GM12878 (cell line): ENCODE measurements around the gene PTPN5. TPM values are rescaled to one million over a fixed set of nuclear protein-coding genes. Genes with fewer than 3 reads are reported as not detected.

ENCODE experiments used
- BACH1 ChIP-seq: fragments of 450-650 bp; IDR thresholded peaks from 2 replicates; pipeline ENCODE4 v1.6.1; 2017; ENCODE audit warnings: mild to moderate bottlenecking, borderline replicate concordance
- CEBPZ ChIP-seq: fragments of 150-350 bp; IDR thresholded peaks from 2 replicates; pipeline ENCODE4 v1.6.1; 2016; ENCODE audit warnings: low read depth, low read length
- EED ChIP-seq: sonication (generic); IDR thresholded peaks from 2 replicates; pipeline ENCODE4 v1.6.1; 2016; ENCODE audit warnings: antibody characterized with exemption, low read depth
- FOXK2 ChIP-seq: fragments of 450-650 bp; IDR thresholded peaks from 2 replicates; pipeline ENCODE4 v1.6.1; 2017; ENCODE audit warnings: mild to moderate bottlenecking, moderate library complexity
- HSF1 ChIP-seq: fragments of 150-350 bp; IDR thresholded peaks from 2 replicates; pipeline ENCODE4 v1.6.1; 2014; ENCODE audit warnings: mild to moderate bottlenecking, low read depth, low read length
- IKZF2 ChIP-seq, 2 experiments: fragments of 450-650 bp; IDR thresholded peaks; 2 replicates each; pipeline ENCODE4 v1.6.1; 2017; ENCODE audit warnings: mild to moderate bottlenecking in 2 of 2, moderate library complexity in 2 of 2
- MAX ChIP-seq: IDR thresholded peaks from 2 replicates; pipeline ENCODE4 v1.6.1; 2012; ENCODE audit warnings: low read depth, low read length, improper control_type of control experiment
- MXI1 ChIP-seq: fragments of 150-350 bp; IDR thresholded peaks from 2 replicates; pipeline ENCODE4 v1.6.1; 2011; ENCODE audit warnings: low read depth, mild to moderate bottlenecking, inconsistent platforms, low read length, improper control_type of control experiment
- NBN ChIP-seq: fragments of 450-650 bp; IDR thresholded peaks from 2 replicates; pipeline ENCODE4 v1.6.1; 2016
- NR2F1 ChIP-seq: fragments of 450-650 bp; conservative IDR thresholded peaks from 2 replicates; pipeline ENCODE4 v1.6.1; 2017; ENCODE audit warnings: mild to moderate bottlenecking
- PAX8 ChIP-seq: fragments of 450-650 bp; IDR thresholded peaks from 2 replicates; pipeline ENCODE4 v1.6.1; 2017; ENCODE audit warnings: mild to moderate bottlenecking, moderate library complexity
- PML ChIP-seq: IDR thresholded peaks from 2 replicates; pipeline ENCODE4 v1.6.1; 2012; ENCODE audit warnings: low read length, inconsistent platforms
- REST ChIP-seq: IDR thresholded peaks from 2 replicates; pipeline ENCODE4 v1.6.1; 2012; ENCODE audit warnings: mild to moderate bottlenecking, low read depth, low read length
- SMC3 ChIP-seq: IDR thresholded peaks from 2 replicates; pipeline ENCODE4 v1.6.1; 2011; ENCODE audit warnings: low read length, improper control_type of control experiment, borderline replicate concordance
- STAT1 ChIP-seq: fragments of 450-650 bp; conservative IDR thresholded peaks from 2 replicates; pipeline ENCODE4 v1.6.1; 2014; ENCODE audit warnings: antibody characterized with exemption, mild to moderate bottlenecking
- SUPT20H ChIP-seq: IDR thresholded peaks from 2 replicates; pipeline ENCODE4 v1.6.1; 2011; ENCODE audit warnings: low read depth, mild to moderate bottlenecking, low read length, moderate library complexity, borderline replicate concordance; ENCODE audit not compliant: control insufficient read depth
- TBL1XR1 ChIP-seq: IDR thresholded peaks from 2 replicates; pipeline ENCODE4 v1.6.1; 2012; ENCODE audit warnings: low read depth, low read length, improper control_type of control experiment
- TCF3 ChIP-seq: IDR thresholded peaks from 2 replicates; pipeline ENCODE4 v1.6.1; 2012; ENCODE audit warnings: low read depth, mild to moderate bottlenecking, low read length, borderline replicate concordance; ENCODE audit not compliant: insufficient read depth
- ZNF687 ChIP-seq: fragments of 450-650 bp; IDR thresholded peaks from 2 replicates; pipeline ENCODE4 v1.6.1; 2017; ENCODE audit warnings: mild to moderate bottlenecking, moderate library complexity
- polyA plus RNA-seq, 11 experiments: library from polyadenylated mRNA; depleted of rRNA in 4 of 11; unstranded in 6 of 11; stranded (reverse) in 5 of 11; fragments of >200 nt; fragmentation: Nextera tagmentation in 4 of 11; fragmentation: Illumina TruSeq in 1 of 11; extraction: Ambion mirVana in 4 of 11; extraction: Trizol in 1 of 11; gene quantifications; 1 replicate in 1 of 11; 2 replicates in 10 of 11; pipeline versions ENCODE4 v1.2.1 to v1.2.3, GENCODE V29; 2011 to 2016; ENCODE audit warnings: inconsistent platforms in 2 of 11, missing spikeins in 2 of 11, low read depth in 1 of 11
- total RNA-seq, 4 experiments: library from RNA; depleted of rRNA in 3 of 4; stranded (reverse); fragments of >200 nt in 3 of 4; fragmentation: Illumina TruSeq in 1 of 4; extraction: Trizol in 1 of 4; gene quantifications; 2 replicates each; pipeline versions ENCODE4 v1.2.1 to v1.2.3, GENCODE V29; 2013 to 2021

Gene PTPN5
- total and polyA plus RNA-seq, 10 of the 15 experiments (the other 5 are each of a cell fraction or from before 2014, with no cell fraction given), result 0.04 to 0.06 (median 0.05) TPM; not detected in 7

GRCh38 chr11:18710545-18710944, 81.1 kb downstream of the PTPN5 start (continued):
- no peak for TF ChIP-seq REST
- TF ChIP-seq CEBPZ, result no peak
- TF ChIP-seq MXI1, result no peak
- peak; percentile 47; the same call in 1 of the 2 replicates for TF ChIP-seq ZNF687
- TF ChIP-seq NBN, result 0 out of 2 replicates have a peak, but pooled peaks have one; percentile 10
- no peak for TF ChIP-seq SMC3
- no peak for TF ChIP-seq MAX
- TF ChIP-seq BACH1, result no peak
- TF ChIP-seq IKZF2 (IDR thresholded peaks at IDR 0.05), result 0 out of 4 replicates have a peak, but pooled peaks of 1 of the 2 experiments have one; percentile 17
- no peak for TF ChIP-seq HSF1
- TF ChIP-seq NR2F1, result peak; percentile 68
- TF ChIP-seq EED, result no peak
- no peak for TF ChIP-seq FOXK2
- TF ChIP-seq PAX8, result no peak
- TF ChIP-seq STAT1, result no peak
- TF ChIP-seq TBL1XR1, result no peak
- TF ChIP-seq PML, result no peak
- no peak for TF ChIP-seq TCF3
- no peak for TF ChIP-seq SUPT20H
